HG02798 (cell line): ENCODE measurements around the gene NUDT4.
"Not testable (repeated sequence)": the region's sequence is repeated elsewhere in the genome, so short reads cannot be mapped to it uniquely, and the experiment has no call there.

Source experiments
- ATAC-seq: cut with Tn5 transposase; IDR thresholded peaks from one replicate; pipeline ENCODE4 v1.9.1; 2021; ENCODE audit warnings: mild to moderate bottlenecking; ENCODE audit not compliant: unreplicated experiment, poor library complexity

Gene NUDT4

DNA sequence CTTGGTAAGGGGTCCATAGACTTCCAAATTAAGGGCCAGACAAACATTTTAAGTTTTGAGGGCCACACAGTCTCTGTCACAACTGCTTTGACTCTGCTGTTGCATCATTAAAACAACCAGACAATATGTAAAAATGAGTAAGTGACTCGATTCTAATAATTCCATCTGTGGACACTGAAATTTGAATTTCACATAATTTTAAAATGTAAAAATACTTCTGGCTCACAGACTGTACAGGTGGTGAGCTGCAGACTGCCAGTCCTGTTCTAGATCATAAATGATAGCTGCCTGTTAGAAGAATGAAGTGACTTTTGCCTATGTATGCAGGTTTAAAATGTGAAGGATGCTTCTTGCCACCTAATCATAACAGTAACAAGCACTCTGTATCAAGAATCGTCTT lies 15.7 kb downstream of the NUDT4 start:
- no peak for ATAC-seq

DNA sequence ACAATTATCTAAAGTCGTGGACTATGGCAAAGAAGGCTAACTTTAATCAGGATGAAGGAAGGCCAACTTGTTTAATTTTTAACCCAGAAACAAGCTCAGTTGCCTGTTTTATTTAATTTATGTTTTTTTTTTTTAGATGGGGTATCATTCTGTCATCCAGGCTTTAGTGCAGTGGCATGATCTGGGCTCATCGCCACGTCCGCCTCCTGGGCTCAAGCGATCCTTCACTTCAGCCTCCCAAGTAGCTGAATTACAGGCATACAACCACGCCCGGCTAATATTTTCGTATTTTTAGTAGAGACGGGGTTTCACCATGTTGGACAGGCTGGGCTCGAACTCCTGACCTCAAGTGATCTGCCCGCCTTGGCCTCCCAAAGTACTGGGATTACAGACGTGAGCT lies 19.7 kb downstream of the NUDT4 start:
- ATAC-seq = no peak

- ATAC-seq = peak; percentile 95
These were observed 21.6 kb downstream of the NUDT4 start for GRCh38 chr12:93399183-93399863.

DNA sequence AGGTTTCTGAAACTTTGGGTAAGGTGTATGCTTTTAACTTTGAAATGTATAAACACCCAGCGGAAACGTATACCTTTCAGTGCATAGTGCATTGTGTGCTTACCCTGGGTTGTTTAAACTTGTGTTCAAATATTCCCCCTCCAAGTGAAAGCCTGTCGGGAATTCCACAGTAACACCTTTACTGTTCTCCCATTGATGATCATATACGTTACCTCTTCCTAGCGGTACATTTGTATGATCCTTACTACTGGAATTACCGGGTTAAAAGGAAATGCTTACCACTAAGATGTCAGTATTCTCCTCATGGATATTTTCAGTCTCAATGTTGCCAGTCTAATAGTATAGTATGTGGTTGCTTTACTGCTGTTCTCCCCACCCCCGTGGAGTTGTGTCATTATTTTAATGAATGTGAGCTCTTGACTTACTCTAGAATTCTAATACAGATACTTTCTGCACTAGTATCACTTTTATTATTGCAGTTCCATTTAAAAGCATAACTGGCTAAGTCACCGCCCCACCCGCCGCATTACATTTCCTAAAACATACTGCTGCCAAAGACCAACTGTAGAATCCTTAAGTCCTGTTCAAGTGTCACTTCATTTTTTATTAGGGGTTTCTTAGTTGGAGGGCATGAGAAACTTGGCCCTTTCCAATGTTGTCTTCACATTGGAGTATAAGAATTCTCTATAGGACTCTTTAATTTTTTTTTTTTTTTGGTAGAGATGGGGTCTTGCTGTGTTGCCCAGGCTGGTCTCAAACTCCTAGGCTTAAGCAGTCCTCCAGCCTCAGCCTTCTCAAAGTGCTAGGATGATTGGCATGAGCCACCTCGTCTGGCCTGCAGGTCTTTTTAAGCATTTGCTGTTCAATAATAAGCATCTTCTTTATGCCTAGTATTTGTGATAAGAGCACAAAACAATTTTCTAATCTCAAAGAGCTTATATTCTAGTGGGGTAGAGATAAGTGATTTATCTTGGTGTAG lies 24.9 kb downstream of the NUDT4 start:
- no peak for ATAC-seq

GRCh38 chr12:93403988-93404803 lies 26.5 kb downstream of the NUDT4 start:
- no peak for ATAC-seq

GRCh38 chr12:93404961-93405849 lies 27.5 kb downstream of the NUDT4 start:
- no peak for ATAC-seq

DNA sequence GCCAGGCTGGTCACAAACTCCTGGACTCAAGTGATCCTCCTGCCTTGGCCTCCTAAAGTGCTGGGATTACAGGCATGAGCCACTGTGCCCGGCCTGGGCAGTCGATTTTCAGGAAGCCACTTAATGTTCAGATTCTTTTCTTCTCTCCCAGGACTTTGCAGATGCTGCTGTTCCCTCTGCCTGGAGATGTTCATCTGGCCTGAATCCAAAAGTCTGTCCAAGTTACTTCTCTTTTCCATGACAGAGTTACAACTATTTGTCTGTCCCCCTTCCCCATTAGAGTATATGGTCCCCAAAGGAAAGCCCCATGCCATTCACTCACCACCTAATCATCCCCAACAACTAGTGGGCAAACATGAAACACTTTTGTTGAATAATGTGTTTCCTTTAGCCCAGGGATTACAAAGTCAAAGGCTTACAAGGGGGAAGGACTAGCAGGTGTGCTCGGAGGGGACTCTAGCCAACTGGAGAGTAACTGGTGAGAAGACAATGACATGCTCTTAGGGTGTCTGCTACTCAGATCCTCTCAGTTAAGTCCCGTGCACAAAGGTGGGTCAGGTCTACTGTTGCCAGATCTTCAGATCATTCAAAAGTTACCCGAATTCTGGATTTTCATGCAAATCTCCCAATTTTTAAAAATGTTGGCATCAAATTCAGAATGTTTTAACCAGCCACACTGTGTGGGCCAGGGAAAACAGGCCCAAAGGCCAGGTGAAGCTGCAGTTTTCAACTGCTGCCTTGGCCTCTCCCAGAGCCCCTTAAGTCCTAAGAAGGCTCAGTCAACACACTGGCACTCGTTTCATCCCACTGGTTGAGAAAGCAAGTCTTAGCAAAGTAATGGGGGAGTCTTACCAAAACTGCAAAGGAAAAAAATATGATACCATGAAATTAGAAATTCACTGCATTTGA lies 29.6 kb downstream of the NUDT4 start:
- ATAC-seq = no peak

DNA sequence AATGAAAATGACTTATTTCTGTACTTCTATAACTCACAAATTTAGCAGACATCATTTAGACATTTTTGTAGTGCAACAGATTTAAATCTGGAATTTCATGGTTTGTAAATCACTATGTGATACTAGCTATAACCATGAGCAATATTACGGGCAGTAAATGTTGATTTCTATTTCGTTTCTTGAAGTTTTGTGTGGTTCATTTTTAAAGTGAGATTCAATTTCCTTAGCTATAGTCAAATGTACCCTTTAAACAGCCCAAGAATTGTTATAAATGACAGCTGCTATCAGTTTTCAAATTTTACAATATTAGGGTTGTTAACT lies 30.2 kb downstream of the NUDT4 start:
- ATAC-seq = no peak

- no peak for ATAC-seq
These were observed 31.1 kb downstream of the NUDT4 start for GRCh38 chr12:93408813-93409212.

DNA sequence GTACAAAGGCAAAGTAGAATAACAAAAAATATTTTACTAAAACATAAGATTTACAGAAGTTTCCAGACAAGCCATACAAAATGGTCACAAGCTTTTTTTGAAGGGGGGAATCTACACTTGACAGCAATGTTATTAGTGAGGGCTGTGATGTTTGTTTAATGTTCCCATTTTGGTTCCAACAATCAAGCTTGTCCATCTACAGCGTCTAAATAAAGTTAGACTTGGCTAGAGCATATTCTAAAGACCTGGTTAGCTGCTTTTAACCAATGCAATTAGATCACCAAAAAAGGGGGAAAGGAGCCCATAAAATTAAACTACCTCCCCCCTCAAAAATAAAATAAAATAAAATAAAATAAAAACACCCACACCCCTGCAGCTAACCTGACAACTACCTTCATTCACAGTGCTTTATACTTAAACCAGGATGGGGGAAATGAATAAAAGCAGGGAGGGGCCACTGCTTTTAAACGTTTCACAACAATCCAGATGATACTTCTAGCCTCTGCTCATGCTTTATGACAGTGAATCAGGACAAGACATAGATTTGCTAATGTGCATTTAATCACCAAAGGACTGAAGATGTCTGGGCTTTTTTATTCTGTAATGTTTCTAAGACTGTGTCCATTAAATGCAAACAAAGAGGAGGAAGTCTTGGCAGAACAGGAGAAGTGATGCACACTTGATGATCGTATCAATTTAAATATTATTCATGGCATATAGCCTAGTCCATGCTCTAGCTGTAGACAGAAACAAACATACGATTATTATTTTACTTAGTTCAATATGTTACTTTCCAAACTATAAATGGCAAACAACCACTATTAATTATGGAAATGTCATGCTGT lies 31.8 kb downstream of the NUDT4 start:
- ATAC-seq = not testable (repeated sequence)

DNA sequence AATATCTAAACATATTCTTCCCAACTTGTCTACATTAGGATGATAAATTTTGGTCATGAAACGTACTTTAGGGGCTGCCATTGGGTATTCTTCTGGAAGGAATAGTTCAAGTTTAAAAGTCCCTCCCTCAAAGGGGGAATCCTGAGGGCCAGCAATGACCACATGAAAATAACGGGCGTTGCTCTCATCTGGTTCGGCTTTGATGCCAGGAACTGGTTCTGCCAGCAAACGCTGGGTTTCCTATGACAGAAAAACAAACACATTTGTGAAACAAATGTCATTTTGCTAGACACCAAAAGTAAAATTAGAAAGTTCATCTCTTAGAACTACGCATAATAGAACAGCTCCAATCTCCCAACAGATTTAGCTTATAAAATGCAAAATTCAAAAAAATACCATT lies 33.3 kb downstream of the NUDT4 start:
- ATAC-seq = not testable (repeated sequence)

DNA sequence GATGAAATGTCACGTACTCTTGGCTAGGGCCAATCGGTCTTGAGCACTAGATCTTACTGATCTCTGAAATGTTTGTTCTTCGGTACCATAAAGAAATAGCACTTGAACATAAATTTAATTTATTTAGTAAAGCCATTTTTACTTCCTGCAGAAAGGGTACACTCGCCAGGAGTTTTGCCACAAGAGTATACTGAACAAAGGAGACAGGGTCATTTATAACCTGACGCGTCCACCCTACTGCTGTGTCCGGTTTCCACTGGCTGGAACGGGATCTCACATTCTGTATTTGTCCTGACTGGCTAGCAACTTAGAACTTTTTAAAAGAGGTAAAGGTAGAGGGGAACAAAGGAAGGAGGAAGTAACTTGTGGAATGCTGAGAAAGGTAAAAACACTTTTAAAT lies 34.7 kb downstream of the NUDT4 start:
- ATAC-seq = not testable (repeated sequence)

- ATAC-seq = no peak
These were observed 35.3 kb downstream of the NUDT4 start for GRCh38 chr12:93413064-93413463.

GRCh38 chr12:93415723-93416464 lies 38.2 kb downstream of the NUDT4 start:
- no peak for ATAC-seq

- no peak for ATAC-seq
These were observed 40.3 kb downstream of the NUDT4 start for GRCh38 chr12:93417967-93418480.

DNA sequence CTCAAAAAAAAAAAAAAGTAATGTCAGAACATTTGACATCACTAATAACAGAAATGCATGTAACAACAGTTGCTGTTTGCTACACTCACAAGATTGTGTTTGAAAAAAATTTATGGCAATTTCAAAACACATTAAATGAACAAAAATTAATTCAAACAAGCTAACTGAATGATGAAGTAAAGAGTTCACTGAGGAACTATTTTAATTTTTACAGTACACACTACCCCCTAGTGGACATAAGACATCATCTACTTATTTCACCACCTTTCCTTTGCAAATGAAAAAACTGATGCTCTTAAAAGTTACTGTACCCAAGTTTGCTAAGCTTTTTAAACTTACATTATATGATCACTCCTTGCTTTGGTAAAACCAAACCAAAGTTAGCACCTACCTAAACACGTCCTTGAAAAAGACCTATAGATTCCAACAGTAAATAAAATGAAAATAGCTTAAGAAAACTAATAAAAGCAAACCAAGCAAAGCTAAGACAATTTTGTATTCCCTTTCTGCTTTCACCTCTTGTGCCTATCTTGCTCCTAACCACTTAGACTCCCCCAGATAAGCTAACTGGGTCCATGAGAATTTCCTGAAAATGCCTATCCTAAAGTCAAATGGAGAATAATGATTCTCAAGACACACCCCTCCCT lies 41.8 kb downstream of the NUDT4 start:
- ATAC-seq = no peak

- ATAC-seq = no peak
These were observed 44.3 kb downstream of the NUDT4 start for GRCh38 chr12:93422050-93422449.
